ENCODE data around the gene TPD52L1.
"Not testable (repeated sequence)": the region's sequence is repeated elsewhere in the genome, so short reads cannot be mapped to it uniquely, and the experiment has no call there.

Gene TPD52L1

DNA sequence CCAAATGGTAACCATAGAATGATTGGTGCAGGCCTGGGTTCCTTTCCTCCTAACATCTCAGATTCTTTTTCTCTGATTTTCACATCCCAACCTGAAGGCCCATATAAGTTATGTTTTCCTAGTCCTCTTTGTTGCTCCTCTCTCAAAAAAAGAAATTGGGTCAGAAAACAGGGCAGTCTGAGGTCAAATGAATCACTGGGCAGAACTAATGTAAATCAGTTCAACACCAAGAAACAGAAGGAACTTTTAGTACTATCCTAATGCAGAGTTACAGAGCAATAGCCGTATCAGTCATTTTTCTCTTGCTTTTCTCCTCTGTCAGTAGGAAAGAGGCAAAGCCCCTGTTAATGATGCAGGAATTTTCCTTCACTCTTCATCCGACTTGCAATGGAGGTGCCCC is 11.0 kb upstream of the TPD52L1 start:
- DNase-seq = no peak

DNA sequence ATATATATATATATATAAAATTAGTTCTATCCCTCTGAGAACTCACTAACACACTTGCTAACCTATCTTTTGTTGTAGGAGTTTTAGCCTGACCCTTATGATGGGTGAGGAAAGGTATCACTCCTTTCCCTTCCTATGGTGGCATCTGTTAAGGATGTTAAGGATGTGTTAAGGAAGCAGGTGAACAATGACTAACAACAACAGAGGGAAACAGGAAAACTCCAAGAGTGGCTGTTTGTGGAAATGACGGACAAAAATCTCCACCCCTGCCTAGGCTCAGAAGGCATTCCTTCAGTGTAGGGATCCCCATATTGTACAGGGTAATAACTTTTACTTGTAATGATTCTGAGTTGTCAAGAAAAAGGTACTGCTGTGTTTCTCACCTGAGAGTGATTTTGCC is 8.8 kb upstream of the TPD52L1 start:
- DNase-seq = no peak

DNA sequence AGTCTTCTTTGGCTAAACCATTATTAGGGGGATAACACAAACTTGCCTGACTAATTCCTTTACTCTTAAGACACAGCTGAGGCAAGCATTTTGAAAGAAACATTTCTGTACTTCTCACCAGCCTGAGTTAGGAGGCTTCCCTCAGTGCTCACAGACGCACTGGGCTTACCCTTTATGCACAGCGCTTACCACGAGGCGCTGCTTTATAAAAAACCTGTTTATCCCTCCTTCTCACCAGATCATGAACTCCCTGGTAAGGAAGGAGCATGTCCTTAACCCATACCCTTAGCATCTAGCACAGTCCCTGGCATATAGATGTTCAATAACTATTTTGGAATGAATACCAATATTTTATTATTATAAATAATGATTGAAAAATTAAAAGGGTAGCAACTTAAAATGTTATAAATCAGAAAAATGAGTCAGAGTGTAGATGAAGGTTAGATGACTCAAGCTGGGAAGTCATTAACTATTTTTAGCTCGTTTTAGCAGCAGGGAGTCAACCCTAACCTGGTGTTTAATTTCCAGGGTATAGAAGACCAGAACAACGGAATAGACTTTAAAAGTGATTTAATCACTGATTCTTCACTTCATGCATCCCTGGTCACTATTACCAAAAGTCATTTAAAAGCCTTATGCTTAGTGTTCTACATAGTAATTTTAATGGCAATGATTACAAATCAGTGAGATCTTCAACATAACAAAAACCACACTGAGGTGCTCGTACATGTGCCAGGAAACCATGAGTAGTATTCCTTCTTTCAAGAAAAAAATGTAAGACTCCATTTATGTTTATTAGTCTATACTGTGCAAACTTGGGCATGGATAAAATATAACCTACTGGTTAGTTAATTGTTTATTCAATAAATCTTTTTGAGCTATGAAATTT is 4.1 kb upstream of the TPD52L1 start:
- DNase-seq = no peak

DNA sequence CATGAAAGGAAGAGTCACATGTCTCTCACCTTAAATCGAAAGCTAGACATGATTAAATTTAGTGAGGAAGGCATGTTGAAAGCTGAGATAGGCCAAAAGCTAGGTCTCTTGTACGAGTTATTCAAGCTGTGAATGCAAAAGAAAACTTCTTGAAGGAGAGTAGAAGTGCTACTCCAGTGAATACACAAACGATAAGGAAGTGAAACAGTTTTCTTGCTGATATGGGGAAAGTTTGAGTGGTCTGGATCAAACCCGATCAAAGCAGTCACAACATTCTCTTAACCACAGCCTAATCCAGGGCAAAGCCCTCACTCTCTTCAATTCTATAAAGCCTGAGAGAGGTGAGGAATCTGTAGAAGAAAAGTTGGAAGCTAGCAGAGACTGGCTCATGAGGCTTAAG is 1.9 kb upstream of the TPD52L1 start:
- no peak for DNase-seq

DNA sequence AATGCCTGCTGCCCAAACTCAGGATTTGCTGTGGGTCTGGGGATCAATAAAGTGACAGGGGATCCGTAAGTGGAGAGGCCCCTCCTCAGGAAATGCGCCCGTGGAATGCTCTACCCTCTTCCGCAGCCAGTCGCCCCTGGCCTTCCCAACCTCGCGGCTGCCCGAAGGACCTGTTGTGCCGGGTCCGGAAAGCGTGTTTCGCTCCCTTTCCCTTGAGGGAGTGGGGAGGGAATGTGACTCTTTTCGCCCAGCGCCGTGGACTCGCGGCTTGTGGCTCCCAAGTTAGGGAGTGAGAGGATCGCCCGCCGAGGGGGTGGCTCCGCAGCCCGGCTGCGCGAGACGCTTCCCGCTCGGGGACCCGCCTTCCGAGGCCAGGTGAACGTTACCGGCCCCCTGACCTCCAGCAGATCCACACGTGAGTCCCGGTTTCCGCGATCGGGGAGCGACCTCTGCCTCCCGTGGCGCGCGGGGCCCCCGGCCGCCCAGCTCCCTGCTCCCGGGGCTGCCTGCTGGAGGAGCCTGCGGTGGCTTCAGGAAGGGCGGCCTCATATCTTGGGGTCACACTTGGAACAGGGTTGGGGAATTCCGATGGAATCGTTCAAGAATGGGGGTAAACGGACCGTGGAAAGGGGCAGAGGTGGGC is 666 bp downstream of the TPD52L1 start:
- no peak for DNase-seq

DNA sequence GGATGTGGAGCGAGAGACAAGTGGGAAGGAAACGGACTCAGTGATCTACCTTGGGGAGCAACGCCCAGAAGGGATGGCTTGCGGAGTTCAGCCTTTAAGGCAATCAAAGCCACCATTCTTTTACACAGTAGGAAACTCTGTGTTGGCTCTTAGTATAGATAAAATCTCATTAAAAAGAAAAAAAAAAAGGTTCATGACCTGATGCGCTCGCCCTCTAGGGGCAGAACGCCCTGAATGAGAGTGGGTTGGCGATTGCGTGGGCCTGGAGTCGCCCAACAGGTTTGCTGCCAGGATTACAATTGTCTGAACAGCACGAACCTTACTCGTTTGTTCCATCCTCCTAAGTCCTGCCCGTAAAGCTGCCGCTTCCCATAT is 1.2 kb downstream of the TPD52L1 start:
- no peak for DNase-seq

DNA sequence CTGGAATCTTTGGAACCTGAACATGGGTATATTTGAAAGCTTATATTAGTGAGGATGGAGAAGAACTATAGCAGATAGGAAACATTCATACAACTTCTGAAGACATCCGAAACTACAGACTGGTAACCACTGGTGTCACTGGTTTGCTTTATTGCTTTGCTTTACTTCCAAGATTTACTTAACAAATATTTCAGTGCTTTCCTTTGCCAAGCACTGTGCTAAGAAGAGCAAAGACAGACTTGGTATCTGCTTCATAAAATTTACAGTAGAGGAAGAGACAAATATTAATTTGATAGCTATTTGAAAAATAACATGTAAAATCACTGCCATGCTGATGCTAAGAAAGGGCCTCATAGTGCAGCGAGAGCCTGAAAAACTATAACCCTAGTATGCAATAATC is 1.8 kb downstream of the TPD52L1 start:
- DNase-seq = no peak

DNA sequence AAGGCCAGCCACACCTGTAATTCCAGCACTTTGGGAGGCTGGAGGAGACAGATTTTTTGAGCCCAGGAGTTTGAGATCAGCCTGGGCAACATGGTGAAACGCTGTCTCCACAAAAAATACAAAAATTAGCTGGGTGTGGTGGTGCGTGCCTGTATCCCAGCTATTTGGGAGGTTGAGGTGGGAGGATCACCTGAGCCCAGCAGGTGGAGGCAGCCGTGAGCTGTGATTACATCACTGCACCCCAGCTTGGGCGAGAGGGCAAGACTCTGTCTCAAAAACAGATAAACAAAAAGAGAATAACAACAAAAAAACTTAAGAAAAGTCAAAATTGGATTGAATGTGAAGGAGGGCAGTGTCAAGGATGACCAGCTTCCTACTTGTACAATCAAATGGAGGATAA is 2.9 kb downstream of the TPD52L1 start:
- DNase-seq = no peak

DNA sequence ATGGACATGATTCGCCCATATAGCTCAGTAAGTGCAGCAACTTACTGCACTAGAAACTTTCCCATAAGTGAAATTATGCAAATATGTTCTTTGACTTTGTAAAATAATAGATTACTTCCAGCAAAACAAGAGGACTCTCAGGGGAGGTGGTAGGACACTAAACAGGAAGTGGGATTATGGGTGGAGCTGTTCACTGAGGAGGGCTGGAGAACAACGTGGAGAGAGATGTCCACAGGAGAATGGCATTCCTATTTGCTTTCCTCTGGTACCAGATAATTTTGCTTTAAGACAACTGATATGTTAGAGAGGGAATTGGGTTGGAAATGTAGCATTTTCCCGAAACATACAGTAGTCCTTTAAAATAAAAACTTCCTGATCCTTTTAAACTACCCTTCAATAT is 3.7 kb downstream of the TPD52L1 start:
- no peak for DNase-seq

DNA sequence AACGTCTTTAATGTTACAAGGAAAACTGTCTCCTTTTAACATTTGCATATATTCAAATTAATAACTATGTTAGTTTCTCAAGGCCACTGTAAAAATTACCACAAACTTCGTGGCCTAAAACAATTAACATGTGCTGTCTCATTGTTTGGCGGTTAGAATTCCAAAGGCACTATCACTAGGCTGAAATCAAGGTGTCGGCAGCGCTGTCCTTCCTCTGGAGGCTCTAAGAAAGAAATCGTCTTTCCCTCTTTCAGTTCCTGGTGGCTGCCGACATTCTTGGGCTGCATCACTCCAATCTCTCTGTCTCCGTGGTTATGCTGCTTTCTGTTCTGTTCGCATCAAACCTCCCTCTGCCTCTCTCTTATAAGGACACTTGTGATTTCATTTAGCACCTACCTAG is 4.2 kb downstream of the TPD52L1 start:
- no peak for DNase-seq

DNA sequence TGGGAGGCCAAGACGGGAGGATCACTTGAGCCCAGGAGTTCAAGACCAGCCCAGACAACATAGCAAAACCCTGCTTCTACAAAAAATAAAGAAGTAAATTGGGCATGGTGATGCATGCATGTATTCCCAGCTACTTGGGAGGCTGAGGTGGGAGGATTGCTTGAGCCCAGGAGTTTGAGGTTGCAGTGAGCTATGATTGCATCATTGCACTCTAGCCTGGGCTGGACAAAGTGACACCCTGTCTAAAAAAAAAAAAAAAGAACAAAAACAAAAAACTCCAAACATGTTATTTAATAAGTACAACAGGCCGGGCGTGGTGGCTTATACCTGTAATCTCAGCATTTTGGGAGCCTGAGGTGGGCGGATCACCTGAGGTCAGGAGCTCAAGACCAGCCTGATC is 9.8 kb downstream of the TPD52L1 start:
- DNase-seq = not testable (repeated sequence)

DNA sequence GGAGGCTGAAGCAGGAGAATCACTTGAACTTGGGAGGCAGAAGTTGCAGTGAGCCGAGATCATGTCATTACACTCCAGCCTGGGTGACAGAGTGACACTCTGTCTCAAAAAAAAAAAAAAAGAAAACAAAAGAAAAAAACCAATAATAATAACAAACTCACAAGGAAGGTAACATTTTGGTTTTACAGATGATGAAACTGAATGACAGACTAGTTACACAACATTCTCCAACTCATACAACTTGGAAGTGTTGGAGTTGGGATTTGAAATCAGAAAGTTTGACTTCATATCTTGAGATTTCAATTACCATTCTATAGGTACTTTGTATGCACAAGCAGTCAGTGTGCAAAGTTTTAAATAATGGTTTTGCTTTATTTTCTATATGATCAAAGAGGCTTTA is 10.2 kb downstream of the TPD52L1 start:
- DNase-seq = no peak

DNA sequence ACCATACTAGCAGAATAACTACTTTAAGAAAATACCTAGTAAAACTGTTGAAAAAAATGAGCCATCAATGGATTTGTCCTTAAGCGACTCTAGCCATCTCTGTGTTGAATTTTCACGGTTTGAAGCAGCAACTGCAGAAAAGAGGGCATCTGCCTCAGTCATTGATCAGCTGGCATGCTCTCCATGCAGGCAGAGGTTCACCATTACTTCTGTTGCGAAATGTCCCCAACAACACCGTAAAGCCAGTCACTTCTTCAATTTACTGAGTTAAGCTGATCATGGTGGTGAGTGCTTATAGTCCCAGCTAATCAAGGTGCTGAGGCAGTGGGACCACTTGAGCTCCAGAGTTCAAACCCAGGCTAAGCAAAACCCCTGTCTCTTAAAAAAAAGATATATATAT is 11.1 kb downstream of the TPD52L1 start:
- no peak for DNase-seq

DNA sequence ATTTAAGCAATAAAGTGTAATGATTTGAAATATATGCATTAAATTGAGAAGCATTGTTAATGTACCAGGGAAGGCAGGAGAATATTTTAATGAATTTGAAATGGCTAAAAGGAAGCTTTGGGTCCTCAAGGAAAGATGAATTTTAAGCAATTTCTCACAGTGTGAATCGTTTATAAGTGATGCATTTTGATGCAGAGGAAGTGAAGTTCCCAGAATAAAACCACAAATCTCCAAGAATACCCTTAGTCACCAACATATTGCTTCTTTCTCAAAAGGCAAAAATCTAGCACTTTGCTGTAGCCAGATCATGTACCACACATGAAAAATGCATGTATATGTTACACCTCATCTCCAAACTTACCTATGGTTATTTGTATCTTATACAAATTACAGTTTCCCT is 11.7 kb downstream of the TPD52L1 start:
- DNase-seq = no peak

DNA sequence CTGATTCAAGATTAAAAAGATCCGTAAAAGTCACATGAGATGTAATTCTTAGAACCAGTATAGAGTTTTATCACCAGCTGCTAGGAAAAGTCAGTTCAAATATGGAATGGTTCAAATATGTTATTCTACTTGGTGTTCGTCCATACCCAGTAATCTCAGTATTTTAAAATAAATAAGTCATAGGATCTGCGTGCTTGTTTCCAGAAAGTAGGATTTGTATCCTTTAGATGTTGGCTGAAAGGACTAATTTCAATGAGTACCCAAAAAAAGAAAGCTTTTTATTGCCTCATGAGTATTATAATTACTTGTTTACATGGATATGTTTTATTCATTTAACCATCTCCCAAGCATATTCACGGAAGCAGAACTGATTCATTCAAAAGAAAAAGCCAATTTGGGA is 12.2 kb downstream of the TPD52L1 start:
- DNase-seq = no peak

DNA sequence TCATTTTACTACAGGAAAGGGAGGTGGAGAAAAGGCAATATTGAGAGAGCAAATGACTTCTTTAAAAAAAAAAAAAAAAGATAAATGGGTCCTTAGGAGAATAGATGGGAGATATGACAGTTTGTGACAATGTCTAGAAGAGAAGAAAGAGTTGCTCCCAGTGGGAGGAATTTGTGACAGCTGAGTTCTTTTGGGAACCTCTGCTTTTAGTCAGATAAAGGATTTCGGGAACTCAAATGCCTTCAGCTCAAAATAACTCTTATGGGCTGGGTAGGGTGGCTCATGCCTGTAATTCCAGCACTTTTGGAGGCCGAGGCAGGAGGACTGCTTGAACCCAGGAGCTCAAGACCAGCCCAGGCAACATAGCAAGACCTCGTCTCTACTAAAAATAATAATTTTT is 13.1 kb downstream of the TPD52L1 start:
- no peak for DNase-seq

DNA sequence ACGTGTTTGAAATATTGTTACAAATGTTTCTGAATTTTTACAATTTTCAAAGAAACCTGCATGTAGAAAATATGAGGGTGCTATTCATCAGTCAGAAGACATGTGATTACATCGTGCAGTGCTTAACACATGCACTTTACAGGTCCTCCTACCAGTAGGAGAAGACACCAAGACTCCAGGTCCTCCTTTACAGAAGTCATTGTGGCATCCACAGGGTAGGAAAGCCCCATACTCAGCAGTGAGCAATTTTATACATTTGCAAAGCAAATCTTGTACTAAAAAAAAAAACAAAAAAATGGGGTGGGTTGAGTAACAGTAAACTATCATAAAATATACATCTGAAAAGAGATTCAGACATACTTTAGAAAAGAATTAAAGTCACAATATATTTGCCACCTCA is 14.0 kb downstream of the TPD52L1 start:
- DNase-seq = no peak

DNA sequence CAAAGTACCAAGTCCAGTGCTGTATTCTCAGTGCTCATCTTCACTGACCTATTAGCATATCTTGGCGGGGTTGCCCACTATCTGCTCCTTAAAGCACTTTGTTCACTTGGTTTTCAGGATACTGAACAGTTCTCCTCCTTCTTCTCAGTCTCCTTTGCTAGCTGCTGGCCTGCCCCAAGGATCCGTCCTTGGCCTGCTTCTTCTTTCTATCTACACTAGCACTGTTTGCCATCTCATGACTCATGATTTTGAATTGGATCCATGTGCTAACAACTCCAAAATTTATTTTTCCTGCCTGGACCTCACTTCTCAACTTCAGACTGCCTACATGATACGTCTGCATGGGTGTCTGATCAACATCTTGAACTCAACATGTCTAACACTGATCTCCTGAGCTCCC is 15.5 kb downstream of the TPD52L1 start:
- no peak for DNase-seq

DNA sequence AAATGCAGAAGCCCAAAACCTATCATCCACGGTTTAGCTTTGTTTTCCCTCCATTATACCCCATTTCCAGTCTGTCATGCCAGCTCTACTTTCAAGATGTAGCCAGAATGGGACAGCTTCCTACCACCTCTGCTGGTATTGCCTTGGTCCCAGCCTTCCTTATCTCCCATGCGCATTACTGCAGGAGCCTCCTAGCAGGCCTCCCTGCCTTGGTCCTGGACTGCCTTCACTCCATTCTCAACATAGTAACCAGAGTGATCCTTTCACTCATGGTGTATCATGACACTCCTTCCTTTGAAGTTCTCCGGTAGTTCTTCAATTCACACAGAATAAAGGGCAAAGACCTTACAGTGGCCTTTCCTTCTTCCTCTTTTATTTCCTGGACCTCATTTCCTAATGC is 15.9 kb downstream of the TPD52L1 start:
- DNase-seq = no peak

DNA sequence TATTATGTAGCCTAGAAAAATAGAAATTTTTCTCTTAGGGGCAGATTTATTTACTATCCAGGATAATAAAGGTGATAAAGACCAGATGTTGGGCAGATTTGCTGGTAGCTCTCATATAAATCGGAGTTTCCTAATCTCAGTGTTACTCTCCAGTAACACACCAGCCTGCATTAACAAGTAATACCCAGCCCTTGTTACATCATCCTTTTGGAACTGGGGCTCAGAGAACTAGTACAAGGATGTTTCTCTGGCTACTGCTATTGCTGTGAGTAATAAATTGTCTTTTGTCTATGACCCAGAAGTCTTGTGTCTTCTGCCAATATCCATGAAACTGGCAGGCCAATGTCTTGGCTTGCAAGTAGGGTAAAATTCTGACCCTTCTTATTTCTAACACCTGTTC is 16.8 kb downstream of the TPD52L1 start:
- no peak for DNase-seq

DNA sequence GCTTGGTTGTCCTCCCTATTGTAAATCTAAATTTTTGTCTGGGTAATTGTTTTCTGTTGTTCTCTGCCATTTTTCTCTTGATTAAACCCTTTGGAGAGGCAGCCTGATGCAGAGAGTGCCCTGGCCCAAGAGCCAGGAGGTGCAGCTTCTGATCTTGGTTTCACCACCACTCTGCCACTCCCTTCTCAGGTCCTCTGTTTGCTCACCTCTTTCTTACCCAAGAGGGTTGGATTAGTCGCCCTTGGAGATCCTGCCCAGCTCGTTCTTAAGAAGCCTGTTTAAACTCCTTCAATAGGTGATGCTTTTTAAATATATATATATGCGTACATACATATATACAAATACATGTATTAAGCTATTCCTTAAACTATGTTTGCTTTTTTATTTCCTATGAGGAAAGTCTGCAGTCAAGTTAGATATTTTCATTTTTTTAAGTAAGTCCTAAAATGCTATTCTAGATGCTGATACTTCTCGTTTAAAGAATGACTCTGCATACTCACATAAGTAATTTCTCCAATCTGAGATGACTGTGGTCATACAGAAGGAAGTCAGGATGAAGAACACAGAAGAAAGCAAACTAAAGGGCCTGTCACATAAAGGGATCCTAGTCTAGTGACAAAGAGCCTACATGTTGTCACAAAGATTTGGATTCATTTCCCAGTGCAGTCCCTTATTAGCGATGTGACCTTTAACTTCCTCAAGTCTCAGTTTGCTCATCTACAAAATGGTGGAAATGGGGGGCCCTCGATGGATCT is 19.9 kb downstream of the TPD52L1 start:
- DNase-seq = no peak

DNA sequence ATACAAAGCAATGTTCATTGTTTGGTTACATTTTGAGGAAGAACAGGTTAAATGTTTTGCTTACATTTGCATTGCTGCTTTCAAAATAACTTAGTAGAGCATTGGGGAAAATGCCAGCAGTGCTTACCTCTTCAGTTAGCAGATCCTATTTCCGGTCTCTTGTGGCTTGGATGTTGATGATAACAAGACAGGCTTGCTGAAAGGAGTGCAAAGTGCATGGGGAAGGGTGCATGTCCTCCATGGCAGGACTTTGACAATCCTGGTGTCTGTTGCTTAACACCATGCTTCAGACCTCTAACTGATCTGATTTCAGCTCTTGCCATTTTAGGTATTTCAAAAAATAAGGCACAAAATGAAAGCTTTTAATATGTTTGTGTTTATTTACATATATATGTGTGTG is 21.1 kb downstream of the TPD52L1 start:
- DNase-seq = no peak

DNA sequence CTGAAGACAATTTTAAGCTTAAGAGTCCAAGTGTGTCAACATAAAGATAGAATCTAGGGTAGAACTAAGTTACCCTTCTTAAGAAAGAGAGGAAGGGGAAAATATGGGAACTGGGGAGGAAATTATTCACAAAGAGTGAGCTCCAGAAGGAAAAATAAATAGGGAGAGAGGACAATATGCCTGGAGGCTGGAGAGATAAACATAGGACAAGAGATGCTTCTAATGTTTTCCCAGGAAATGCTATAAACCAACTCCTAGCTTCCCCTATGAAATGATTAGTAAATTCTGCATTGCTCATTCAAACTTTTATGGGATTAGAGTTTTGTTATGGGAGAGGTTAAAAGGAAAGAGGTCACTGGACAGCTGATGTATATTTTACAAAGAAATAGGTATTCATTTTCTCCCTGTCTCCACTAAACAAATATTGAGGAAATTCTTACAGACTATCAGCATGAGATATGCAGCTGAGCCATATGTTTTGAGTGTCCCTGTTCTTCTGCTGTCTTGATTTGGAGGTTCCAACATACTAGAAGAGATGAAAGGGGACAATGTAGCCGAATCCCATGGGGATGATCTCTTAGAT is 22.0 kb downstream of the TPD52L1 start:
- DNase-seq = no peak

Data from activated effector memory CD4-positive, alpha-beta T cell treated with Interleukin-2 at 50 U/mL for 16 hours (primary cell).